KMS-11 (cell line): ENCODE data around the gene USP35.
"Not testable (repeated sequence)": the region's sequence is repeated elsewhere in the genome, so short reads cannot be mapped to it uniquely, and the experiment has no call there.

ENCODE experiments used
- H2AFZ ChIP-seq: fragments of 200-600 bp; sonication (generic); 2 replicates; pipeline ENCODE4 v1.6.1; 2016; ENCODE audit warnings: antibody characterized with exemption, mixed run types, low read depth
- H3K27ac ChIP-seq: fragments of 200-600 bp; sonication (generic); 2 replicates; pipeline ENCODE4 v1.6.1; 2016; ENCODE audit warnings: mild to moderate bottlenecking, mixed run types
- H3K27me3 ChIP-seq: fragments of 200-600 bp; sonication (generic); 2 replicates; pipeline ENCODE4 v1.6.1; 2017; ENCODE audit warnings: mild to moderate bottlenecking, low read depth, mixed run types, moderate library complexity; ENCODE audit not compliant: insufficient read depth
- H3K36me3 ChIP-seq: fragments of 200-600 bp; sonication (generic); 2 replicates; pipeline ENCODE4 v1.6.1; 2017; ENCODE audit warnings: mild to moderate bottlenecking, mixed run types; ENCODE audit not compliant: insufficient read depth
- H3K4me1 ChIP-seq: fragments of 200-600 bp; sonication (generic); 2 replicates; pipeline ENCODE4 v1.6.1; 2016; ENCODE audit warnings: mild to moderate bottlenecking, low read depth, mixed run types; ENCODE audit not compliant: poor library complexity, severe bottlenecking
- H3K4me2 ChIP-seq: fragments of 200-600 bp; sonication (generic); 2 replicates; pipeline ENCODE4 v1.7.0; 2016; ENCODE audit warnings: mild to moderate bottlenecking, mixed run types
- H3K4me3 ChIP-seq: fragments of 200-600 bp; sonication (generic); IDR thresholded peaks from 2 replicates; pipeline ENCODE4 v1.6.1; 2017; ENCODE audit warnings: low read depth, low read length, mixed read lengths; ENCODE audit not compliant: insufficient read depth
- H3K79me2 ChIP-seq: fragments of 200-600 bp; sonication (generic); 2 replicates; pipeline ENCODE4 v1.6.1; 2016; ENCODE audit warnings: low read depth, mixed run types; ENCODE audit not compliant: insufficient read depth
- H3K9ac ChIP-seq: fragments of 200-600 bp; sonication (generic); 2 replicates; pipeline ENCODE4 v1.6.1; 2016; ENCODE audit warnings: mild to moderate bottlenecking, mixed run types
- H4K20me1 ChIP-seq: fragments of 200-600 bp; sonication (generic); 2 replicates; pipeline ENCODE4 v1.6.1; 2016; ENCODE audit warnings: mild to moderate bottlenecking, mixed run types; ENCODE audit not compliant: insufficient read depth
- TF ChIP-seq, protein P1 (sequence below): fragments of 200-600 bp; sonication (generic); conservative IDR thresholded peaks from 2 replicates; pipeline ENCODE4 v1.6.1; 2017; ENCODE audit warnings: low read depth, mild to moderate bottlenecking, antibody characterized with exemption, low read length, moderate library complexity, mixed read lengths

USP35 gene

DNA sequence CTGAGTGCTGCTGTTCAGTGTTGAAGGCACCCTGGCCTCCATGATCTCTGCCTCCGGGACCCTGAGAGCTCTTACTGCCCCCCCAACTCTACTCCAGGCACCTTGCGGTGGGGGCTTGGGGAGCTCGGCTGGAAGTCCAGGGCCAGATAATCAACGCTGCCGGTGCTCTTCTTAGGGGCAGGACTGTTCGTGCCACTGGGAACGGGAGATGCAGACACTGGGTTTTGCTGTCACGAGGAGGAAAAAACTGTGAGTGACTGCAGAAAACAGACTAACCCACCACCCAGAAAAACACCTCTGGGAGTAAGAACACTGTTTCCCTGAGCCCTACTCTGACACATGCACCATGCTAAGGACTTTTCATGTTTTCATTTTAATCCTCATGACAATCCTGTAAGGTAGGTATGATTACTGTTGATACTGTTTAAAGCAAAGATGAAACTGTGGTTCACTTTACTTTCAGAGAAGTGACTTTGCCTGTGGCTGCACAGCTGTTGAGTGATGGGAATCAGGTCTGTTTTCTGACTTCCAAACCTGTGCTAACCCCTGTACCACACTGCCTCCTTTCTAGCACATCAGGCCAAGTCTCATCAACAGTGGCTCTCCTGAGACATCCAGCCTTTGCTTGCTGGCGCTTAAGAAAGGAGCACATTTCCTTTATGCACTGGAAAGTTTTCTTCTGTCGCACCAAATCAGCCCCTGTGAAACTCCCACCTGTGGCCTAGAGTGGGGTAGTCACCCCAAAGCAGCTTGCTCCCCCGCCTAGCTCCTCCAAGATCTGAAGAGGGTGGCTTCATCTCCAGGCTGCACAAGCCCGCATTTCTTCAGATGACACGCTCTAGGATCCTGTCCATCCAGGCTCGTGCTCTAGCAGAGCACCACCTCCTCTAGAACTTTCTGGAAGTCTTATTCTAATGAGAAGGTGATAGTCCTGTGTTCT is 31.8 kb downstream of the USP35 start:
- H3K4me2 ChIP-seq: no peak overlapping the region
- no peak overlapping the region for H3K4me3 ChIP-seq
- H3K27me3 ChIP-seq: no peaks in the 10 kb centered on the region
- H3K27ac ChIP-seq: no peak overlapping the region
- no peaks in the 10 kb centered on the region for H3K4me1 ChIP-seq
- H4K20me1 ChIP-seq: no peaks in the 10 kb centered on the region
- no peak overlapping the region for H3K9ac ChIP-seq
- no peak overlapping the region for H2AFZ ChIP-seq
- TF ChIP-seq, protein P1, sequence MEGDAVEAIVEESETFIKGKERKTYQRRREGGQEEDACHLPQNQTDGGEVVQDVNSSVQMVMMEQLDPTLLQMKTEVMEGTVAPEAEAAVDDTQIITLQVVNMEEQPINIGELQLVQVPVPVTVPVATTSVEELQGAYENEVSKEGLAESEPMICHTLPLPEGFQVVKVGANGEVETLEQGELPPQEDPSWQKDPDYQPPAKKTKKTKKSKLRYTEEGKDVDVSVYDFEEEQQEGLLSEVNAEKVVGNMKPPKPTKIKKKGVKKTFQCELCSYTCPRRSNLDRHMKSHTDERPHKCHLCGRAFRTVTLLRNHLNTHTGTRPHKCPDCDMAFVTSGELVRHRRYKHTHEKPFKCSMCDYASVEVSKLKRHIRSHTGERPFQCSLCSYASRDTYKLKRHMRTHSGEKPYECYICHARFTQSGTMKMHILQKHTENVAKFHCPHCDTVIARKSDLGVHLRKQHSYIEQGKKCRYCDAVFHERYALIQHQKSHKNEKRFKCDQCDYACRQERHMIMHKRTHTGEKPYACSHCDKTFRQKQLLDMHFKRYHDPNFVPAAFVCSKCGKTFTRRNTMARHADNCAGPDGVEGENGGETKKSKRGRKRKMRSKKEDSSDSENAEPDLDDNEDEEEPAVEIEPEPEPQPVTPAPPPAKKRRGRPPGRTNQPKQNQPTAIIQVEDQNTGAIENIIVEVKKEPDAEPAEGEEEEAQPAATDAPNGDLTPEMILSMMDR: no peak
- H3K79me2 ChIP-seq: no peaks in the 10 kb centered on the region
- H3K36me3 ChIP-seq: no peaks in the 10 kb centered on the region

DNA sequence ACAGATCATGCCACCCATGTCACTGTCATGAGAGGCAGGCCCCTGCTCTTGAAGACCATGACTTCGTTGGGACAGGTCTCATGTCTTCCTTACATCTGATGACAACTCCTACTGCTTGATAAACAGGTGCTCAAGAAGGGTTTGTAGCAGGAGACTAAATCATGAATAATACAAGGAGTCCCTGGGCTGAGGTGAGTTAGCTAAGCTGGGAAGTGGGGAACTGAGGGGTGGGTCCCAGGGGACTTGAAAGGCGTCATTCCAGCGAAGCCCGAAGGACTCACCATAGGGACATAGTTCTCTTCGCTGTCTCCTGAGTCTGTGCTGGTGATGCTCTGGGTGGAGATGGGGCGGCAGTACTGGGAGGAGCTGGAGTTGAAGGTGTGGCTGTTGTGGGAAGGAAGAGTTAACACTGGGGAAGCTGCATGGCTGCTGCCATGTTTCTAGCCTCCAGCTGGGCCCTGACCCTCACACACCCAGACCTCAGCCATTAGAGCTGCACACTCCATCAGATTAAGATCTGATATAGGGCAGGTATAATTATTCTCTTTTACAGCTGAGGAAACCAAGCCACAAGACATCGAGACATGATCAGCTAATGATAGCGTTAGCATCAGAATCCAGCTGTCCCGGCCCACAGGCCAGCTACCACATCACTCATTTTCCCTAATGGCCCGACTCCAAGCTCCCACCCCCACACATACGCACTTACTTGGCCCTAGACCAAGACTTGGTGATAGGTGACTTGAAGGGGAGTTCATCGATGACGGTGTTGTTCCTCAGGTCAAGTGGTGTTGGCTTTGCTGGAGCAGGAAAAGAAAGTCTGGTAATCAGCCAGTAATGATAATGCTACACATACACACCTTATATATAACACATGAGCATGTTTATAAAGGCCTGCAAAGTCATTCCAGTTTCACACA is 32.9 kb downstream of the USP35 start:
- Histone ChIP-seq H4K20me1 (no peaks in the 10 kb centered on the region), H3K4me1 (no peaks in the 10 kb centered on the region), H3K79me2 (no peaks in the 10 kb centered on the region), H3K36me3 (no peaks in the 10 kb centered on the region), H3K4me2 (no peak overlapping the region), H2AFZ (no peak overlapping the region), H3K27ac (no peak overlapping the region), H3K4me3 (no peak overlapping the region), H3K27me3 (no peaks in the 10 kb centered on the region), H3K9ac (no peak overlapping the region)
- TF ChIP-seq, protein P1: no peak

DNA sequence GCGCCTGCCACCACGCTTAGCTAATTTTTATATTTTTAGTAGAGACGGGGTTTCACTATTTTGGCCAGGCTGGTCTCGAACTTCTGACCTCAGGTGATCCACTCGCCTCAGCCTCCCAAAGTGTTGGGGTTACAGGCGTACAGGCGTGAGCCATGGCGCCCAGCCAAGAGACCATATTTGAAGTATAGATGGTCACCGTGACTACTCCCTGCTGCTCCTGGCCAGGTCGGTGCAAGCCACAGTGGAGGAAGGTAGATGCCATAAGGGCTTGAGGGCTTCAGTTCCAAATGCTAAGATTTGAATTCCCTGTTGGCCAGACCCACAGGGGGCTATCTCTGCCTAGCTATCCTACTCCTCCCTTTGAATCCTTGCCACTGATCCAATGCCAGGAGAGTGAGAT is 34.0 kb downstream of the USP35 start:
- H3K4me2 ChIP-seq, H3K36me3 ChIP-seq, H3K27ac ChIP-seq: not testable (repeated sequence)

DNA sequence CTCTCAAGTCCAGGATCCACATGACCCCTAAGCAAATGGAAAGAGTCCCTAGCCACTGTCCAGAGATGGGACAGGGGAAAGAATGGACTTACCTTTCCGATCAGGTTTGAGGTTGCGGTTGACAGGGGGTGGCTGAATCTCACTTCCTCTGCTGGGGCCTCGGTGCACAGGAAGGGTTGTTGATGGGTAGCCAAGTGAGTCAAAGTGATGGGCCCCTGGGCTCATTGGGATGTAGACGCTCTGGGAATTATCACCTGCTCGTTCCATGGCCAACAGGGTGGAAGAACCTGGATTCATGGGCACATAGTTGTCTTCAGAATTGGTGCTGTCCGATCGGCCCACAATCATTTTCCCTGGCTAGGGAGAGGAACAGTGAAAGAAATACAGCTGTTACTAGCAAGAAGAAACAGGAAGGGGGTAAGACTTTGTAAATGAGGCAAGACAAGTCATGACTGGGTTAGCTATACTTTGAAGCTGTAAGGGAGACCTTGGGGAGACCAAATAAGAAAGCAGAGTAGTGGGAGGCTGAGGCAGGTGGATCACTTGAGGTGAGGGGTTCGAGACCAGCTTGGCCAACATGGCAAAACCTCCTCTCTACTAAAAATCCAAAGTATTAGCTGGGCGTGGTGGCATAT is 34.7 kb downstream of the USP35 start:
- Histone ChIP-seq H3K9ac (no peak overlapping the region), H3K27ac (no peak overlapping the region), H3K4me1 (peaks cover under 1% of the 10 kb centered on the region), H3K27me3 (no peaks in the 10 kb centered on the region), H3K36me3 (no peaks in the 10 kb centered on the region), H3K79me2 (no peaks in the 10 kb centered on the region), H3K4me3 (no peak overlapping the region), H3K4me2 (no peak overlapping the region), H4K20me1 (no peaks in the 10 kb centered on the region), H2AFZ (no peak overlapping the region)
- TF ChIP-seq, protein P1: no peak

More for the DNA sequence above, 34.0 kb downstream of the USP35 start:
- H3K4me1 ChIP-seq, H3K27me3 ChIP-seq, H3K4me3 ChIP-seq, H2AFZ ChIP-seq, H3K9ac ChIP-seq, H3K79me2 ChIP-seq, H4K20me1 ChIP-seq: not testable (repeated sequence)
